ENCODE data around the gene NAGPA.
"Not testable (repeated sequence)": the region's sequence is repeated elsewhere in the genome, so short reads cannot be mapped to it uniquely, and the experiment has no call there.

The NAGPA gene

DNA sequence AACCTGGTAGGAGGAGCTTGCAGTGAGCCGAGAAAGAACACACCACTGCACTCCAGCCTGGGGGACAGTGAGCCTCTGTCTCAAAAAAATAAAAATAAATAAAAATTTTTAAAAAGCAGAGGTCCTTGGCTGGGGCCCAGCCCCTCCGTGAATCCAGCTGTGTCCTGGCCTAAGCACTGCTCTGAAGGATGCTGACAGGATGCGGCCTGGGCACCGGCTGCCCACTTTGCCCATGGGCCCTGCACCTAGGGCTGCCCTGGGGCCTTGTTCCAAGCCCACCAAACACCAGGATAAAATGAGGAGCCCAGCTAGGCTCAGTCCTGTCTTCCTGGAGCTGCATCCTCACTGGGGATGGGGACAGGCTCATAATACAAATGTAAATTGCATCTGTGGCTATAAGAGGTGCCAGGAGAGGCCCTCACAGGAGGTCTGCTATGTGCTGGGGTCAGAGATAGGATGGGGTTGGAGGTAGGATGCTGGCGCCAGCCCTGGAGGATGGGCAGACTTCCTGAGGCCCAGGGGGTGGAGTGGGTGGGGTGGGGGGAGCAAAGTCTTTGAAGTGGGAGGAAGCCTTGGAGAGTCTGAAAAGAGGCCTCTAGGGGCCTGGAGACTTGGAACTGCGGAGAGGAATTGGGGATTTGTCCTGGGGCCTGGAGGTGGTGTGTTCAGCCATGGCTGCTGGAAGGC is 25.8 kb upstream of the NAGPA start:
- no peak for DNase-seq

DNA sequence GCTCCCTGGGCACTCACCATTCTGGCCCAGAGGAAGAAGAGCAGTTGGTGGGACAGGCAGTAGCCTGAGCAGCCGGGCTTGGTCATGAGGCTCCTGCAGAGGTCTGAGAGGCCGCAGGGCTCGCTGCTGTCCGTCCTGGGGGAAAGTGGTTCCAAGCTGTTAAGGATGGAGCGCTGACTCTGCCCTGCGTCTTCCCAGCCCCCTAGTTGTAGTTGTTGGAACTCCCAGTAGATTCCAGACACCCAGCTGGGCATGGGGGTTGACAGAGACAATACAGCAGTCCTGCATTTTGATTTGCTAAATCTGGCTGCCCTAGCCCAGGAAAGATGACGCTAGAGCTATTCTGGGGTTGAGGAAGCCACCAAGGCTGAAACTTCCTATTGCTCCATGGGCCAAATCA is 24.7 kb upstream of the NAGPA start:
- DNase-seq, result no peak

DNA sequence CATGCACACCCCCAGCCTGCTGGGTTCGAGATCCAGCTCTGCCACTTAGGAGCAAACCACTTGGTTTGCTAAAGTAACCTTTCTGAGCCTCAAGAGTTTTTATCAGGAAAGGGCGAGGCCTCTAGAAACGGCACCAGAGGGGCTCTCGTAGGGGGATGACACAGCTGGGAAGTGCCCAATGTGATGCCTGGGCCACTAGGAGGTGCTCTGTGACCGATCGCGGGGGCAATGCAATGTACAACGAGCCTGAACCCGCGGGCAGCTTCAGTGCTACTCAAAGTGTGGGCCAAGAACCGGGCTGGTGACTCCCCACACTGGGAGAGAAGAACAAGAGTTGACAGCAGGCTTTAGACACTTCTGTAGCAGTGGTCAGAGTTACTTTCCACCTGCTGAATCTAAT is 22.6 kb upstream of the NAGPA start:
- DNase-seq, result no peak

DNA sequence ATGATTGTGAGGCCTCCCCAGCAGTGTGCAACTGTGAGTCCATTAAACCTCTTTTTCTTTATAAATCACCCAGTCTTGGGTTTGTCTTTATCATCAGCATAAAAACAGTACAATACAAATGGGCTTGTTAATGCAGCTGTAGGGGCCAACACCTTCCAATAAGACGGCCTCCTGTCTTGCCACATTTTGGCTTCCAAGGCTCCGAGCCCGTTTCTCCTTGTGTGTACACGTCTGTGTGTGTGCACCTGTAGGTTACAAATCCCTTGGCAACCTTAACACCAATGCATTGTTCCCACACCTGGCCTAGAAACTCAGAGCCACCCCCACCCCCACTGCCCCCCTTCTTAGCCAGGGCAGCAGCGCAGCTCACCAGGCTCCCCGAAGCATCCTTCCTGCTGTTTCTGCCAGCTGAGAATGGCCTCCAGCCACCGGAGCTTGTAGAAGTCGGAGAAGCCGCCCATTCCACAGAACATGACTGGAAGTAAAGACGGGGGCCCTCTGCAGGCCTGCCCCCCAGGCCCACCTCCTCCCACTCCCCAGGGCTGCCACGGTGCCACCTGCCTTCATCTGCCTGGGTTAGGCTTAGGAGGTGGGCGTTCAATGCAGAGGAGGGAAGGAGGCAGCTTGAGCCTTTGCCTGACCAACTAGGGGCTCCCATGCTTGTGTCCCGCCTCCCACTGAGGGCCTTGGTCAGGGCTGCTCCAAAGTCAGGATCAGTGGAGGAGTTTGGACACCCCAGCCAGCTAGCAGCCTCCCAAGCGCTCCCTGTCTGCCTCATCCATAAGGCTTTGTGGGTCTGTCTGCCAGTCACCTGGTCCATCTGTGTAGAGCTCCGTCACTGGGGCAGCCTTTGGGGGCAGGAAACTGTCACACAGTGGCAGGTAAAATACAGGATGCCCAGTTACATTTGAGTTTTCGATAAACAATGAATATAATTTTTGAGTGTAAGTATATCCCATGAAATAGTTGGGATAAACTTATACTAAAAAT is 21.4 kb upstream of the NAGPA start:
- DNase-seq, result no peak

DNA sequence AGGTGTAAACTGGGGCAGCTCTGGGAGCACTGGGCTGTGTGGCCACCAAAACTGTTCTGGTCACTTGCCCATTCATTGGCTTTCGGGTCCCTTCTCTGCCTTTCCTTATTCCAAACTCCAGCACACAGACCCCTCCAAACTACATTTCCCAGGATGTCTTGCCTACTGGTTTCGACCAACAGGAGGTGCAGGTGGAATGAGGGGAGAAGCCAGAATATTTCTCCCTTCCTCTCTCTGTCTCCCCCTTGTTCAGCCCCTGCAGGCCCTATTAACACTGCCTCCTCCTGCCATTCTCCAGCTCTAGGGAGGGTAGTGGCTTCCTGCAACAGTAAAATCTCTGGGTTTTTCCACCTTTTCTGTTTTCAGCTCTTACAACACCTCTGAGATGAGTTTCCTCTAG is 13.2 kb upstream of the NAGPA start:
- DNase-seq, result no peak

DNA sequence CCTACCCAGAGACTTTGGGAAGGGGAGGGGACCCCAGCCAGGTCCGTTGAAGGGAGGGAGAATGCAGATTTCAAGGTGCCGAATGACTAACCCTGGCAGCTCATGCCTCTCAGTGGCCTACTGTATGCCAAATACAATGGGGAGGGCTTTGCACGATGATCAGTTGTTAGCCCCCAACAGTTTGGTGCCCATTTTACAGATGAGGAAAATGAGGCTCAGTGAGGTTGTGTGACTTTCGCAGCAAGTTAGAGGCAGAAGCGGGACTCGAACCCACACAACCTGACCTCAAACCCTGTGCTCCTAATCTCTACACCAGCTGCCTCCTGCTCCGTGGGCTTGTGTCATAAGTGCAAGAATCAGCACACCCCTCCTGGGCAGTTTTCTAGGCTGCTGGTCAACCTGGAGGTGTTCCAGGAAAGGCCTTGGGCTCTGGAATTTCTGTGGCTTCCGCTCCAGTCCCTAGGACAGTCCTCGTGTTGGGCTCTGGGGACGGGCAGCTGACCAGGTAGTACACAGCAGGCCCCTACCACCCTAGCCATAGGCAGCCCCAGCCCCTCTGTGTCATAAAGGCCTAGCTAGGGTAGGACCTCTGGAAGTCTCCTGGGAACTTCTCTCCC is 11.9 kb upstream of the NAGPA start:
- no peak for DNase-seq

DNA sequence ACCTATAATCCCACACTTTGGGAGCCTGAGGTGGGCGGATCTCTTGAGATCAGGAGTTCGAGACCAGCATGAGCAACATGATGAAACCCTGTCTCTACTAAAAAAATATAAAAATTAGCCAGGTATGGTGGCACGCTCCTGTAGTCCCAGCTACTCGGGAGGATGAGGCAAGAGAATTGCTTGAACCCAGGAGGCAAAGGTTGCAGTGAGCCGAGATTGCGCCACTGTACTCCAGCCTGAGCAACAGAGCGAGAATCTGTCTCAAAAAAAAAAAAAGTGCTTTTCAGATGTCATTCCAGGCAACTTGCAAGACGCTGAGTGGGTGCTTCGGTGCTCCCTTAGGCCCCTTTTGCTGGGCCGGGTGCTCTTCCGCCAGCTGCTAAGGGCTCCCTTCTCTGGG is 10.8 kb upstream of the NAGPA start:
- not testable (repeated sequence) for DNase-seq

DNA sequence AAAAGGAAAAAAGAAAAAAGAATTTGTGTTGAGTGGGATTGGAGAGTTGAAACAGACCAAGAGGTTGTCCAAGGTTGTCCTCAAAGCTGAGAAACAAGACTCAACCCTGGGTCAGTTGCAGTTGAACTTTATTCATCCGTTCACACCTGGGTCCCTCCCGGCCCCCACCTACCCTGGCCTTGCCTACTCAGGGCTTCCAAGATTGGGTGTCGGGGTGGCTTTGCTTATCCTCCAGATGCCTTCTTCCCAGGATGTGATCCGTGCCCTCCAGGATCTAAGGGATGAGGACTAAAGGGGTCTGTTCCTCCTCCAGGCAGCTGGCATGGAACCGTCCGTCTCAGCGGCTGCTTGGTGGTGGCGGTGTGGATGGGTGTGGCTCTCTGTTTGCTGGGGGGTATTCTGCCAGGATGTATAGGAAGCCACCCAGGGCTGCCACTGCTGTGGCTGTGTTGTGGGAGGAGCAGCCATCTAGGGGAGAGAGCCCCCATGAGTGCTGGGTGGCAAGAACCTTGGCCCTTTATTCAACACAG is 10.3 kb upstream of the NAGPA start:
- DNase-seq, result no peak

DNA sequence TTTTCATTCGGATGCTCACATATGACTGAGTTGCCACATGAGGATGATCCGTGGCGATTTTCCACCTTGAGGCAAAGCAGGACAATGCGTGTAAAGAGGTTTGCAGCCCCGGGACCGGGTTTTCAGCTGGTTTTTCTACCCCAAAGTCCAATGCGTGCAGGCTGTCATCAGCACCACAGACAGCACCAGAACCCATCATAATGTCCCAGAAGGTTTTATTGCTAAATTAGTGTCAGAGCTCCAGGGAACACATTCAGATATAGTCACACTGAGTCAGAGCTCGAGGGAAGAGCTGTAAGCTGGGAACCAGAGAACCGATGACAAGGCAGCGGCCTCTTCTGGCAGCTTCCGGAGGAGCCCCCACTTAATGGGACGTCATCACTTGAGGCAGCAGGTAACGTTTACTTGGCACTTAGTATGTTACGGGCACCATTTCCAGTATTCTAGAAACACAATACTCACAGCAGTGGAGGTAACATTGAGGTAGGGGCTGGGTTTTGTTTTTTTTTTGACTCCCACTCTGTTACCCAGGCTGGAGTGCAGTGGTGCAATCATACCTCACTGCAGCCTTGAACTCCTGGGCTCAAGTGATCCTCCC is 8.9 kb upstream of the NAGPA start:
- no peak for DNase-seq

DNA sequence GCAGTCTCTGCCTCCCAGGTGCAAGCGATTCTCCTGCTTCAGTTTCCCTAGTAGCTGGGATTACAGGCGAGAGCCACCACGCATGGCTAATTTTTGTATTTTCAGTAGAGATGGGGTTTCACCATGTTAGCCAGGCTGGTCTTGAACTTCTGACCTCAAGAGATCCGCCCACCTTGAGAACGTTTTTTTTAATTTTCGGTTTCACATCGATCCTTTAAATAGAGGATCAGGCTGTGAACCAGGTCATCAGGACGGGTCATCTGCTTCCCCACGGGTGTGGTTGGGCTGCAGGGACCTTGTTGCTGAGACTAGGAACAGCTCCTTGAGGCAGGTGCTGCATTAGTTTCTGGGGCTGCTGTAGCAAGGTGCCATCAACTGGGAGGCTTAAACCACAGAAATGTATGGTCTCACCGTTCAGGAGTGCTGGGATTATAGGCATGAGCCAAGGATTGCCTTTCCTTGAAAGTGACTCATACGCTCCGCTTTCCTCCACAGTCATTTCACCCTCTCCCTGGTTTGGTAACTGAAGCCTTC is 7.9 kb upstream of the NAGPA start:
- no peak for DNase-seq

DNA sequence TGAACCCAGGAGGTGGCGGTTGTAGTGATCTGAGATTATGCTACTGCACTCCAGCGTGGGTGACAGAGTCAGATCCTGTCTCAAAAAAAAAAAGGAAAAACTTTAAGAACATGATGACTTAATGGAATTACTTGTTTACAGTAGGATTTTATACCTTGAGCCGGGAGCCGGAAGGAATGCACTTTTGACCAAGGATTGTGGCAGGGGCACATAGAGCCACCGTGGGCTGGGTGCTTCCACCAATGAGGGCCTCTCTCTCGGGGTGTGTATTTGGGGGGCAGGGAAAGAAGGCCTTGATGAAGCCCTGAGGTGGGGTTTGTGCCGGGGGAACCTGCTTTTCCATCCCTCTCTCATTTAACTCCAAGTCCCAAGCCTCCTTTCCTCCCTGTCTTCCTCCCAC is 6.7 kb upstream of the NAGPA start:
- DNase-seq, result no peak

DNA sequence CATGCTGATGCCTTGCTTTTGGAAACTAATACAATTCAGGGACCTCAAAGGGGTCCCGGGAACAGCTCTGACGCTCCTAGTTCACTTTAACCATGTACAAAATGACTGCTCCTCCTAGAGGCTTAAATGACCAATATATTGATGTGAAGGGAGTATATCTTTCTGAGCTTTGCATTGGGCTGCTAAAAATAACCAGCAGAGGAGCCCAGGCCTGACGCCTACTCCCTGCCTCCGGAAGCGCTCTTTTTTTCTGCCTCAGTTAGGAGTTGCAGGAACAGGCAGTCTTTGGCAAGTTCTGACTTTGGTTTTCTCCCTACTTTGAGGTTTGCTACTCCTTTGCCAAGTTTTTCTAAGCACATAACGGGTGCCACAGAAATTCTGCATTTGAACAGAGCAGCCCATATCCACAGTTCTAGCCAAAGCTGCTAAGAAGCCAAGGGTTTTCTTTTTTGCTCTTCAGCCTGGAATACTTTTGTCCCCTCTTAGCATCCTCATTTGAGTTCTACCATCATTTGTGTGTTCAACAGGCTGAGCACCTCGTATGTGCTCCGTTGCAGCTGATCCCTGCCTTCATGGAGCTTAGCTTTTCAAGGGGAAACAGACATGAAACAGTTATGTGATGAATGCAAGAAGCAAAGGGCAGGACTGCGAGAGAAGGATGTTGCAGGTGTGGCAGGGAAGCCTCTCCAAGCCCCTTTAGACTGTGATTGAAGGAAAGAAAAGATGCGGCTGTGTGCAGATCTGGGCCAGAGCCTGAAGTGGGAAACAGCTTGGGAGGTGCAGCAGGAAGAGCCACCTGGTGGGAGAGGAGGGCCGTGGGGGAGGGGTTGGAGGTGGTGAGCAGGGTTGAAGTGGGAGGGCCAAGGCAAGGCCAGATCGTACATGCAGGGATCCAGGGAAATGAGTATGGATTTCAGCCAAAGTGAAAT is 2.8 kb upstream of the NAGPA start:
- no peak for DNase-seq

DNA sequence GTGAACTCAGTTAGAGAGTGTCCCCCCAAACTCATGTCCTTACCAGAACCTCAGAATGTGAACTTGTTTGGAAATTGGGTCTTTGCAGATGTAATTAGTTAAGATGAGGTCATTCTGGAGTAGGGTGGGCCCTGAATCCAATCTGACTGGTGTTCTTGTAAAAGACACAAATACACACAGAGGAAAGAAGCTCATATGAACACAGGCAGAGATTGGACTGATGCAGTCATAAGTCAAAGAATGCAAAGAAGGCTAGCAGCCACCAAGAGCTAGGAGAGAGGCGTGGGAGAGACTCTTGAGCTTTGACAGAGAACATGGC is 2.1 kb upstream of the NAGPA start:
- no peak for DNase-seq

DNA sequence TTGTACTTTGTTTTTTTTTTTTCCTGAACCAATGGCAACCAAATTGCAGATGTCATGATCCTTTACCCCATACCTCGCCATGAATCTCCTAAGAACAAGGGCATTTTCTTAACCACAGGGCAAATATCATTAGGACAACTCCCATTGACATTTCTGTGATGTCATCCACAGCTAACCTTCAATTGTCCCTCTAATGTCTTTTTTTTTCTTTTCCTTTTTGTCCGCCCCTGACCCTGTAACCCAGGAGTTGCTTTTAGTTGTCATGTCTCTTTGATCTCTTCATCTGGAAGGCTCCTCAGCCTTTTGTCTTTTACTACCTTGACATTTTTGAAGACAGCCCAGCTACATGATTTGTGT is 410 bp upstream of the NAGPA start:
- DNase-seq, result no peak

DNA sequence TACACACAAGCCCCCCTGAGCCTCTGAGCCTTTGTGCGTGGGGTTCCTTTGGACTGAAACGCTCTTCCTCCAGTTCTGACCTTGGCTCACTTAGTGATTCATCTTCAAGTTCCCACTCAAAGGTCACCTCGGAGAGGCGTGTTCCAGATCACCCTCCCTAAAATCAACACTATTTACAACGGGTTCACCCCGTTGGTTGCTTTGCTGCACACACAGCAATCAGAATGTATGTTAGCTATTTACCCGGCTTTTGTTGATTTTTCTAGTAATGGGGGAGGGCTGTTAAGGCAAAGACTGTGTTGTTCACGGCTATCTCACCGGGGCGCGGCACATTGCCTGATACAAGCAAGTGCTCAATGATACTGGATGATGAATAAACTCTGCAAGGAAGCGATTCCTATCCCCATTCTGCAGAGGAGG is 977 bp downstream of the NAGPA start:
- no peak for DNase-seq

DNA sequence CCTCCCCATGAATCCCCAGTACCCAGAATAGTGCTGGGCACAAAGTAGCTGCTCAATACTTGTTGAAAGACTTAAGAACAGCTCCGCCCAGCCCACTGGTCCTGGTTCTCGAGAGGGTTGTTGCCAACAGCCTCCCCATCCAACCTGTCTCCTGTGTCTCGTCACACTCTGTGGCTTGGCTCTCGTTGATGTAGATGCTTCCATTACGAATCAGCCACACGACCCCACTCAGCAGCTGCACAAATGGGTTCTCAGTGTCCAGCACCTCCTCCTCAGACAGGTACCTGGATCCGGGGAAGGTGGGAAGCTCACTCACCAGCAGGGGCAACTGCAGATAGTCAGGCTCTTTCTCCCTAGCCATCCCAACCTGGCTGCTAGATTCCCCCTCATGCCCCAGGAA is 2.1 kb downstream of the NAGPA start:
- DNase-seq, result no peak

DNA sequence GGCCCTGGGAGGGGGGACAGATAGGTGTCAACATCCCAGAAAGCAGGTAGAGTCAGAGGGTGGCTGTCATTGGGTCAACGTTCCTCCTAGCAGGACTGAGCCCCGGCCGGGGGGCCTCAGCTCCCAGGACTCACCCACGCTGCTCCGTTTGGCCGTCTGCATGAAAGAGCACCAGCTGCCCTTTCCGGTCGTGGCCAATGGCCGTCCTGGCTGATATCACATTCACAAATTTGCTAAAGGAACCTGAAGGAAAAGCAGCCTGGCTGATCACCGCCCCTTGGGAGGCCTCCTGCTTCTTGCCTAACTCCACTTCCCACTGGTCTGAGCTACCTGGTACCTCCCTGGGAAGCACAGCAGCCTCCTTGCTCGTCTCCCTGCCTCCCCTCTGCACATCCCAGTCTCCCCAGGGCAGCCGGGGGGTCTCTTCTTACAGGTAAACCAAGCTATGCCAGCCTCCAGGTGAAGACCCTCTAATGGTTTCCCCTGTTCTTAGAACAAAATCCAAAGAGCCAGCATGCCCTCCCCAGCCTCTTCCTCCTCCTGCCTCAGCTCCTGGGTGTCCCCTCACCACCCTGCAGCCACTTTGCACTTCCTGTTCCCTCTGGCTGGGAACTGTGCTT is 3.4 kb downstream of the NAGPA start:
- no peak for DNase-seq

DNA sequence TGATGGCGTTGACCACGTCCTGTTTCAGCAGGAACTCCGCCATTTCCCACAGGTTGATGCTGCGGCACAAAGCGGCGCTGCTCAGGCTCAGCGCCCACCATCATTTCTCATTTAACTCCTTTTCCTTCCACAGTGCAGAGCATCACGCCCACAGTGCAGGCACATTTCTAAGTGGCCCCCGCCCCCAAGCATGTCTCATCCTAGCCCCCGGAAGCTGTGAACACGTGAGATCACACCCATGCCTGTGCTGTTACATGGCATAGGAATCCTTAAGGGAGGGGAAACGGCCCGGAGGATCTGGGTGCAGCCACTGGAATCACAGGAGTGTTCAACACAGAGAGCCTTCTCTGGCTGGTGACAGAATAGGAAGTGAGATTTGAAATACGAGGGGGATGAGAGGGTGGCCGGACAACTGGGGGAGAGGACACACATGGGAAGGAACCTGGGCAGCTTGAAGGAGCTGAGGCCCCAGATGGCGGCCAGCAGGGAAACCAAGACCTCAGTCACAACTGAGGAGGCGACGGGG is 4.7 kb downstream of the NAGPA start:
- no peak for DNase-seq

DNA sequence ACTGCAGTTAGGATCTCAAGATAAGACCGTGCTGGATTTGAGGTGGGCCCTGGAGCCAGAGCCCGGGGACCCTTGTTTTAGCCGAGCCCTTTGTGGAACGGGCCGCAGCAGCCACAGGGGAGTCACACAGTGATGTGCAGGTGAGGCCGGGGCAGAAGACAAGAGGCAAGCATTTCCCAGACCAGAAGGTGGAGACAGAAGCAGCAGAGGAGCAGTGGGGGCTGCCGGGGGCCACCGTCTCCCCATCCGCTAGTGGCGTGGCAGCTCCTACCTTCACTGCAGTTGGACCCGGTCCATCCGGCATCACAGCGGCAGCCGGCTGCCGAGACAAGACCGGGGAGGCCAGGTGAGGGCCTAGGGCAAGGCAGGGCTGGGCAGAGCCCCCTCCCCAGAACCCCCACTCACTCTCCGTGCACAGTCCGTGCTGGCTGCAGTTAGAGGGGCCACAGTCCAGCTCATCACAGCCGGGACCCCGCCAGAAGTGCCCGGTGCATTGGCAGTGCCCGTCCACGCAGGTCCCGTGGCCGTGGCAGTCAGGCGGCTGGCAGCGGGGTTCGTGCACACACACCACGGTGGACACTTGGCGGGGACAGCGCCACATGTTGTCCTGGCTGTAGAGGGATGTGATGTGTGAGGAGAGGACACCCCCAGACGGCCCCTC is 6.0 kb downstream of the NAGPA start:
- no peak for DNase-seq

DNA sequence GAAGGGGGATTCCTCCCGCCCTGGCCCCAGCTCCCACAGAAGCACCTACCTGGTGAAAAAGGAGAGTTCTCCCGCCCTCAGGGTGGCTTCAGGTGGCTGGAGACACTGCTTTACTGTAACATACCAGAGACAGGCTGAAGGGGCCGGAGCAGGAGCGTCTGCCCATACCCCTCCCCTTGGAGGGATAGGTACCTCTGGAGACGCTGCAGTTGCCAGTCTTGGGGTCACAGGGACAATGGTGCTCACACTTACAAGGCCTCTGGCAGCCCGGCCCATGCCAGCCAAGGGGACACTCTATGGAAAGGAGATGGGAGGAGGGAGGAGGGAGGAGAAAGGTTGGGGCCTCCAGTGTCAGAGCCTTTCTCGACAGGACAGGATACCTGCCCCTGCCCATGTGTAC is 6.6 kb downstream of the NAGPA start:
- no peak for DNase-seq

DNA sequence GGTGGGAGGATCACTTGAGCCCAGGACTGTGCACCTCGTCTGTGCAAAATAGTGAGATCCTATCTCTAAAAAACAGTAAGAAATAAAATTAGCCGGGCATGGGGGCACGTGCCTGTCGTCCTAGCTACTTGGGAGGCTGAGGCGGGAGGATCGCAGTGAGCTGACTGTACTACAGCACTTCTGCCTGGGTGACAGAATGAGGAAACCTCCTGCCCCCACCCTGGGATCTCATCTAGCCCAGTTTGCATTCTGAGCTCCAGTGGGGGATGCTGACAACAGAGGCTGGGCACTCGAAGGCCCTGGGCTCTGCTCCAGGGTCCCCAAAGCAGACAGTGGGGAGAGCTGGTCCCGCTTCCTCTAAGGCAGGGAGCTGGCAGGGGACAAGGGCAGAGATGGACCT is 7.1 kb downstream of the NAGPA start:
- no peak for DNase-seq
